GM12892 (cell line): ENCODE data around the gene ADK.

Experiments used
- POLR2A ChIP-seq: IDR thresholded peaks from 2 replicates; pipeline ENCODE4 v1.6.1; 2011; ENCODE audit warnings: low read depth, low read length, control low read depth
- POLR2AphosphoS5 ChIP-seq: IDR thresholded peaks from 2 replicates; pipeline ENCODE4 v1.6.1; 2011; ENCODE audit warnings: low read depth, low read length, control low read depth

GRCh38 chr10:74223755-74224529 lies 72.9 kb downstream of the ADK start:
- no peak for TF ChIP-seq POLR2A
- TF ChIP-seq POLR2AphosphoS5, result no peak
